ENCODE measurements around the gene KLK7.

DNA sequence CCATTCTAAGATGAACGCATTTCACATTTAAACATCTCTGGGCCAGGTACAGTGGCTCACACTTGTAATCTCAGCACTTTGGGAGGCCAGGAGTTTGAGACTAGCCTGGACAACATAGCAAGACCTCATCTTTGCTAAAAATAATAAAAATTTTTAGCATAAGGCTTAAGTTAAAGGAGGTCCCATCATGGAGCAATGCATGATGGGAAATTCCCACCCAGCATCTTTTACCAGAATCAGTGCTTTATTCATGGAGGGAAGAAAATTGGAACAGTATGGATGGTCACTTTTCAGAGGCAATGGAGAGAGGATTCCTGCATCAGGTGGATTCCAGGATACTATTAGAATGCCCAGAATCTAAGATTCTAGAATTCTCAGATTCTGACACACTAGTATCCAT lies 21.5 kb upstream of the KLK7 start:
- TF ChIP-seq POLR2AphosphoS5 (IDR thresholded peaks at IDR 0.05; ENCODE audit: low read depth, low read length) (no peak), POLR2A (IDR thresholded peaks at IDR 0.05; ENCODE audit: low read depth, low read length) (no peak), TAF1 (IDR thresholded peaks at IDR 0.05; ENCODE audit: borderline replicate concordance, low read depth, low read length) (no peak)

All from GM12892 (cell line).